GM19023 (cell line): ENCODE measurements around the gene FAM3A.

Experiments used
- ATAC-seq: cut with Tn5 transposase; IDR thresholded peaks from one replicate; pipeline ENCODE4 v1.9.1; 2021; ENCODE audit warnings: mild to moderate bottlenecking, moderate library complexity; ENCODE audit not compliant: unreplicated experiment

FAM3A gene

GRCh38 chrX:154463611-154464220 is 52.3 kb downstream of the FAM3A start:
- ATAC-seq: no peak

GRCh38 chrX:154462396-154462795 is 53.6 kb downstream of the FAM3A start:
- ATAC-seq: no peak

GRCh38 chrX:154460326-154460725 is 55.7 kb downstream of the FAM3A start:
- ATAC-seq: no peak

- ATAC-seq: no peak
Measured at GRCh38 chrX:154459832-154460231, 56.2 kb downstream of the FAM3A start.

GRCh38 chrX:154458954-154459778 is 56.9 kb downstream of the FAM3A start:
- ATAC-seq: no peak

- ATAC-seq: peak; percentile 68
Measured at GRCh38 chrX:154458116-154458953, 57.7 kb downstream of the FAM3A start, which contains the start of gene PLXNA3. TSS of gene PLXNA3 (plus strand) at chrX:154458281. CDS start at chrX:154460184, 1,903 bp downstream.

GRCh38 chrX:154457491-154458115 is 58.4 kb downstream of the FAM3A start:
- ATAC-seq: peak; percentile 56
